Testis (tissue), 3 donors: ENCODE data around the gene NRAP. TPM values are rescaled to one million over a fixed set of nuclear protein-coding genes. Genes with fewer than 3 reads are reported as not detected.

Experiments
- DNase-seq: peaks from one replicate; pipeline ENCODE4 v3.0.0-alpha.2; 2019
- H3K27ac ChIP-seq, 2 donors: fragments of 200-600 bp; sonication (generic); one replicate each; pipeline ENCODE4 v1.5.1; 2019
- H3K27me3 ChIP-seq: fragments of 200-600 bp; sonication (generic); one replicate; pipeline ENCODE4 v1.5.1; 2019
- H3K36me3 ChIP-seq: fragments of 200-600 bp; sonication (generic); one replicate; pipeline ENCODE4 v1.5.1; 2017; ENCODE audit warnings: low read depth; ENCODE audit errors: missing control alignments
- H3K4me1 ChIP-seq: fragments of 200-600 bp; sonication (generic); one replicate; pipeline ENCODE4 v1.5.1; 2019
- H3K4me3 ChIP-seq, 2 donors: fragments of 200-600 bp; sonication (generic); one replicate each; pipeline ENCODE4 v1.5.1; 2017 to 2019
- H3K9me3 ChIP-seq: fragments of 200-600 bp; sonication (generic); one replicate; pipeline ENCODE4 v1.5.1; 2017
- POLR2A ChIP-seq: fragments of 450-650 bp; IDR thresholded peaks from one replicate; pipeline ENCODE4 v1.6.1; 2017; ENCODE audit warnings: antibody characterized with exemption, mild to moderate bottlenecking, moderate library complexity
- WGBS, 2 donors: methylation state at CpG; one replicate each; pipeline ENCODE4 v1.1.5; 2018; 5-methylcytosine and 5-hydroxymethylcytosine counted together
- intact Hi-C: fragments of 100-400 bp; cut with DNase I; formaldehyde crosslinking; loops from one replicate; pipeline ENCODE4 v1.15.1; 2023; ENCODE audit warnings: low total_unique reads
- polyA plus RNA-seq: library from polyadenylated mRNA; stranded (reverse); fragments of 350-450 nt; fragmentation: Illumina TruSeq; extraction: RNeasy Lipid Tissue Mini Kit (QIAGEN cat#74804); gene quantifications from one replicate; pipeline ENCODE4 v1.2.3, GENCODE V29; 2014; ENCODE audit warnings: low read depth, low replicate concordance; ENCODE audit not compliant: insufficient read depth
- total RNA-seq, 2 donors: library from RNA; depleted of rRNA; stranded (reverse); fragments of >200 nt; gene quantifications; one replicate each; pipeline ENCODE4 v1.2.3, GENCODE V29; 2016
- TF ChIP-seq, protein P1 (sequence below), 3 experiments: fragments of 450-650 bp in 2 of 3; fragments of 200-600 bp in 1 of 3; sonication (generic) in 1 of 3; IDR thresholded peaks; one replicate each; pipeline ENCODE4 v1.5.1; 2016 to 2019; ENCODE audit warnings: antibody characterized with exemption in 3 of 3, mild to moderate bottlenecking in 2 of 3, moderate library complexity in 1 of 3

NRAP gene
- total and polyA plus RNA-seq, 3 donors from 2014 or later, result 2.1 to 7.9 (median 2.8) TPM

DNA sequence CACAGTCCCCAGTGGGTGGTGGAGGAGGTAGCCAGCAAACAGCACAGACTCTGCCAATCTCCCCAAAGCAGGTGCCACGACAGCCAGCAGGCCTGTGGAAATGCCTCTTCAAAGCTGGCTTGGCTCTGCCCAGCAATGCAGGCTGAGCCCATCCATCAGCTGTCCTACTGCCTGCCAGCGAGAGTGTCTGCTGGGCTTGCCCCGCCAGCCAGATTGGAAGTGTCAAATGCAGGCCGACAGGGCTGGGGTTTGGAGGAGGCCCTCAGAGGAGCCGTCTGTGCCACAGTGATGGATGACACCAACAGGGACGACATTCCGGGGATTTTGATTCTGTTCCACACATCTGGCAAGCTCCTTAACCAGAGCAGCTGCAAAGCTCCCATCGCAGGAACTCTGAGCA lies 94.3 kb downstream of the NRAP start:
- Histone ChIP-seq H3K9me3 (no peaks in the 10 kb centered on the region), H3K4me3 (no peak overlapping the region), H3K27ac (no peak overlapping the region), H3K27me3 (no peaks in the 10 kb centered on the region), H3K4me1 (no peaks in the 10 kb centered on the region), H3K36me3 (no peaks in the 10 kb centered on the region)
- no peak for TF ChIP-seq POLR2A
- TF ChIP-seq, protein P1, sequence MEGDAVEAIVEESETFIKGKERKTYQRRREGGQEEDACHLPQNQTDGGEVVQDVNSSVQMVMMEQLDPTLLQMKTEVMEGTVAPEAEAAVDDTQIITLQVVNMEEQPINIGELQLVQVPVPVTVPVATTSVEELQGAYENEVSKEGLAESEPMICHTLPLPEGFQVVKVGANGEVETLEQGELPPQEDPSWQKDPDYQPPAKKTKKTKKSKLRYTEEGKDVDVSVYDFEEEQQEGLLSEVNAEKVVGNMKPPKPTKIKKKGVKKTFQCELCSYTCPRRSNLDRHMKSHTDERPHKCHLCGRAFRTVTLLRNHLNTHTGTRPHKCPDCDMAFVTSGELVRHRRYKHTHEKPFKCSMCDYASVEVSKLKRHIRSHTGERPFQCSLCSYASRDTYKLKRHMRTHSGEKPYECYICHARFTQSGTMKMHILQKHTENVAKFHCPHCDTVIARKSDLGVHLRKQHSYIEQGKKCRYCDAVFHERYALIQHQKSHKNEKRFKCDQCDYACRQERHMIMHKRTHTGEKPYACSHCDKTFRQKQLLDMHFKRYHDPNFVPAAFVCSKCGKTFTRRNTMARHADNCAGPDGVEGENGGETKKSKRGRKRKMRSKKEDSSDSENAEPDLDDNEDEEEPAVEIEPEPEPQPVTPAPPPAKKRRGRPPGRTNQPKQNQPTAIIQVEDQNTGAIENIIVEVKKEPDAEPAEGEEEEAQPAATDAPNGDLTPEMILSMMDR (IDR thresholded peaks at IDR 0.05), result no peak
- DNase-seq, result no peak
- 60 to 64% methylated on average over 4 to 8 of the region's 8 CpGs for WGBS, 2 donors
- intact Hi-C loops, result no loop called here

DNA sequence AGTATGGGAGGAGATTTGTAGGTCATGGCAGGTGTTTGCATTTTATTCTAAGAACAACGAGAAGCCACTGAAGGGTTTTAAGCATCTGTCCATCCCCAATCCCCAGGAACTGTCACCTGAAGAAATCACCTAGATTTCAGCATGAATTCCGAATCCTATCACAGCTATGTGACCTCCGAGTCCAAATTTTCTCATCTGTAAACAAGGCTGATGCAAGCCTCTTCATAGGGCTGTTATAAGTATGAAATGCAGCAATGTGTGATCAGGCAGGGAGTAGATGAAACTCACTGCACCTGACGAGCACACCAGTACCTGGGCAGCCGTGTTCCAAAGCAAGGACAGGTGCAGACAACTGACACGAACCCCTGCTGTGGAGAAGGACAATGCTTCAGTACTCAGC lies 97.0 kb downstream of the NRAP start:
- H3K4me1 ChIP-seq, result no peaks in the 10 kb centered on the region

DNA sequence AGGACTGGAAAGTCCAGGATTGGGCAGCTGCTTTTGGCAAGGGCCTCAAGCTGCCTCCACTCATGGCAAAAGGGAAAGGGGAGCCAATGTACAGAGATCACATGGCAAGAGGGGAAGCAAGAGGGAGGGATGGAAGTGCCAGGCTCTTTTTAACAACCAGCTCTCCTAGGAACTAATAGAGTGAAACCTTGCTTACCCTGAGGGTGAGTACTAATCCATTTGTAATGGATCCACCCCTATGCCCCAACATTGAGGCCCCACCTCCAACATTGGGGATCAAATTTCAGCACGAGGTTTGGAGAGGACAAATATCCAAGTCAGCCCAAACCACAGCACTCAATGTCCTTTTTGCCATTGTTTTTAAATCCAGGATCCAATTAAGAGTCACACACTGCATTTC lies 98.5 kb downstream of the NRAP start:
- Histone ChIP-seq H3K4me1 (peaks cover 5% of the 10 kb centered on the region), H3K27me3 (no peaks in the 10 kb centered on the region), H3K27ac (no peak overlapping the region), H3K9me3 (no peaks in the 10 kb centered on the region), H3K36me3 (no peaks in the 10 kb centered on the region), H3K4me3 (no peak overlapping the region)
- 0 to 26% methylated on average over 1 of the region's 1 CpG for WGBS, 2 donors
- no peak for TF ChIP-seq POLR2A
- TF ChIP-seq, protein P1 (IDR thresholded peaks at IDR 0.05), result no peak
- no peak for DNase-seq
- intact Hi-C loops, result no loop called here

More for the DNA sequence above, 97.0 kb downstream of the NRAP start:
- WGBS, 2 donors, result 64 to 83% methylated on average over 5 to 6 of the region's 6 CpGs
- H3K36me3 ChIP-seq, result no peaks in the 10 kb centered on the region
- no peak for DNase-seq
- no peak overlapping the region for H3K4me3 ChIP-seq
- no peak for TF ChIP-seq POLR2A
- TF ChIP-seq, protein P1 (IDR thresholded peaks at IDR 0.05), result no peak
- no peaks in the 10 kb centered on the region for H3K9me3 ChIP-seq
- no peaks in the 10 kb centered on the region for H3K27me3 ChIP-seq
- intact Hi-C loops, result no loop called here
- no peak overlapping the region for H3K27ac ChIP-seq

DNA sequence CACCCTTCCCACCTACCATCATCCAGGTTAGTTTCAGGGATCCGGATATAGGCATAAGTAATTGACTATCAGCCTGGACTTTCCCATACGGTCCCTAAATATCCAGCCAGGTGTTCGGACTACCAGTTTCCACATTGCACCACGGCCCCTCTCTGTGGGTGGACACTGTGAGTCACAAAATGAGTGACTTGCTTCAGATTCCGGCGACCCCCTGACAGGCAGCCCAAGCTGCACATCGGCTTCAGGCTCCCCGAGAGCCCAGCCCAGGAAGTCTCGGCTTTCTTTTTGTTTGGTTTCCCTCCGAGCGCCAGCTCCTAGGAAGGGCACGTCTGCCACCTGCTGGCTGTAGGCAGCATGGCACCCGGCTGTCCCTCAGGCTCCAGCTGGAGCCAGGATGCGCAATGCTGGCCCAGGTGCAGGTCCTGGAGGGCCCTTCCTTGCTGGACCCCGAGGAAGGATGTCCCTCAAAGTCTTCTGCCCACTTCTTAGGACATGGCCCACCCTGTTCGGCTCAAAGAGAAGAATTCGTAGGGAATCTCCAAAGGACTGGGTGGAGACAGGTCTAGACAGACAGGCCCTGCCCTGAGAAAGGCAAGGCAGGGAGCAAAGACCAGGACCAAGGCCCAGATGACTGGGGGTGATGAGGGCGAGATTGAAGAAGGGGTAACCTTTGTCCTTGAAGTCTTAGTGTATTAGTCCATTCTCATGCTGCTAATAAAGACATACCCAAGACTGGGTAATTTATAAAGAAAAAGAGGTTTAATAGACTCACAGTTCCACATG lies 100.3 kb downstream of the NRAP start:
- 11 to 14% methylated on average over 11 to 18 of the region's 18 CpGs for WGBS, 2 donors
- Histone ChIP-seq H3K4me1 (peaks cover 5% of the 10 kb centered on the region), H3K4me3 (peak overlapping the region; percentile 2 to 19), H3K27me3 (no peaks in the 10 kb centered on the region), H3K27ac (no peak overlapping the region), H3K36me3 (no peaks in the 10 kb centered on the region), H3K9me3 (no peaks in the 10 kb centered on the region)
- intact Hi-C loops, result no loop called here
- DNase-seq, result peak; percentile 87
- no peak for TF ChIP-seq POLR2A
- TF ChIP-seq, protein P1 (IDR thresholded peaks at IDR 0.05), result peak; percentile 91 to 98 (median 94)

DNA sequence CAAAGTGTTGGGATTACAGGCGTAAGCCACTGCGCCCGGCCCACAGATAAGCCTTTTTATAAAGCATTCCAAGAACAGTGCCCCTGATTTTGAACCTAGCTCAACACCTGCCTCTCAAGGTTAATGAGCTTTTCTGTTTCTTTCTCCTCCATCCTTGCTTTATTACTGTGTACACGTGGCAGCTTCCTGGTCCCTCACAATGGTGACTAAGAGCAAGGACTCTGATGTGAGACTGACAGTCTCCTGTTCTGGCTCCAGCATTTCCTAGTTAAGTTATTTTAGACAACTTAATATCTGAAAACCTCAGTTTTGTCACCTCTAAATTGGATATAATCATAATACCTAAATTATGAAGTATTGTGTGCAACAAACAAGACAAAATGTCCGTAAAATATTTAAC lies 101.1 kb downstream of the NRAP start:
- Histone ChIP-seq H3K36me3 (no peaks in the 10 kb centered on the region), H3K4me1 (peaks cover 5% of the 10 kb centered on the region), H3K4me3 (no peak overlapping the region), H3K27me3 (no peaks in the 10 kb centered on the region), H3K27ac (no peak overlapping the region), H3K9me3 (no peaks in the 10 kb centered on the region)
- WGBS, 2 donors, result 83 to 89% methylated on average over 5 of the region's 5 CpGs
- intact Hi-C loops, result no loop called here
- TF ChIP-seq, protein P1 (IDR thresholded peaks at IDR 0.05), result no peak
- TF ChIP-seq POLR2A, result no peak
- no peak for DNase-seq
